HG02870 (cell line): ENCODE results near the gene LY86.

Source experiments
- ATAC-seq: cut with Tn5 transposase; IDR thresholded peaks from one replicate; pipeline ENCODE4 v1.9.1; 2021; ENCODE audit warnings: mild to moderate bottlenecking, moderate library complexity; ENCODE audit not compliant: unreplicated experiment

LY86 gene

DNA sequence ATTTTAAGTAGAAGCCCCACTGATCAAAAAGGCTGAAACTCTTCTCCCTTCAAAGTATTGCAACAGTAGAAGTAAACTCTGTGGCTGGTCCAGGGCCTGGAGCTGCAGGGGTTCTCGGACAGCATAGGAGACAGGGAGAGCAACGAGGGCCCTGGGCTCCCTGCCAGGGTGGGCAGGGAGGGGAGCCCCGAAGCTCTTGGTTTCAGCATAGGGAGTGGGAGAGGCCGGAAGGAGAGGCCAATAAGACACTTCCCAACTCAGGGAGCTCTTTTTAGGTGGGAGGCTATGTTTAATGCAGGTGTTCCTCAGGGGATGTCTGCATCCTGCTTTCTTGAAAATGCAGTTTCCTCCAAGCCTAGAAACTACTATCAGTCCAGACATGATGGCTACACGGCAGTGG is 91.1 kb downstream of the LY86 start:
- ATAC-seq = no peak

GRCh38 chr6:6680526-6680925 is 92.0 kb downstream of the LY86 start:
- ATAC-seq = no peak

- no peak for ATAC-seq
These were observed 92.7 kb downstream of the LY86 start for GRCh38 chr6:6681075-6681849.

- ATAC-seq = no peak
These were observed 93.7 kb downstream of the LY86 start for GRCh38 chr6:6682225-6682624.

GRCh38 chr6:6683969-6684833 is 95.7 kb downstream of the LY86 start:
- ATAC-seq = peak; percentile 93

DNA sequence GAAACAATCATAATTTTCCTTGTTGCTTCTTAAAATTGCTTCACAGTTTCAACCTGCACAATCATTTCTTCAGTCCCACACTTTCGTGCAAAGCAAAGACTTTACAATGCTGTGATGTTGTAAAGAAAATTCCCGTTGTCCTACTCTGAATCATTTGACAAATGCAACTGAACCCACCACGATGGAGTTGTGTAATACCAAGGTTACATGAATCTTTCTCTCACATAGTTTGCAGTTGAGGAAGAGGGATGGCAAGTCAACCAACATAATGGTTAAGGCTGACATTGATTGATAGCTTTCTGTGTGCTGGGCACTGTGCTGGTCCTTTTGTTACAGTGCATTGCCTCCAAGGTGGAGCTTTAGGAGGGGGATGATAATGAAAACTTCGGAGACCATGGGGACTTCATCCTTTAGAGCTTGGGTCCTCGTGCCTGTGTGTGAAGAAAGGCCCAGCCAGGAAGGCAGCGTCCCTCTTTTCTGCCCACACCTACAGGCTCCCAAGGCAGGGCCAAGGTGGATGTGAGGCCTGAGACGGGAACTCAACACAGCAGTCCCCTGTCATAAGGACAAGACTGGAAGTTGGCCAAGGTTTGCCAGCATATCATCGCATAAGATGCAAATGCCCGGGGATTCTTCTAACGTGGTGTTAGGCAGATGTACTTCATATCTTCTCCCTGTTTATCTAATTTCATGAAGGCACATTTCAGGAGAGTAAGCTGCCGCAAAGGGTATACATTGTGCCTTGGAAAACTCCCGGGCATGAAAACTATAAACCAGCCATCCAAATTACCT is 96.9 kb downstream of the LY86 start:
- no peak for ATAC-seq

DNA sequence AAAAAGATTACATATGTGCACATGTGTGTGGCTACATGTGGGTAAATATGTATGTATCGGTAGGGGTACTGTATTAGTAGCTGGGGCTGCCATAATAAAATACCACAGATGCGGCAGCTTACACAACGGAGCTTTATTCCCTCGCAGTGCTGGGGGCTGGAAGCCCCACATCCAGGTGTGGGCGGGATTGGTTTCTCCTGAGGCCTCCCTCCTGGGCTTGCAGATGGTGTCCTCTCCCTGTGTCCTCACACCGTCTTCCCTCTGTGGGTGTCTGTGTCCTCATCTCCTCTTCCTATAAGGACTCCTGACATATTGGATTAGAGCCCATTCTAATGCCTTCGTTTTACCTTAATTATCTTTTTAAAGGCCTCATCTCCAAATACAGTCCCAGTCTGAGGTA is 97.7 kb downstream of the LY86 start:
- no peak for ATAC-seq

- ATAC-seq = no peak
These were observed 98.5 kb downstream of the LY86 start for GRCh38 chr6:6686748-6687601.

GRCh38 chr6:6688283-6688682 is 99.8 kb downstream of the LY86 start:
- ATAC-seq = no peak

- ATAC-seq = no peak
These were observed 100.4 kb downstream of the LY86 start for GRCh38 chr6:6688951-6689350.

- ATAC-seq = no peak
These were observed 101.1 kb downstream of the LY86 start for GRCh38 chr6:6689400-6690143.

- ATAC-seq = no peak
These were observed 101.6 kb downstream of the LY86 start for GRCh38 chr6:6690144-6690483.

GRCh38 chr6:6694368-6694780 is 105.9 kb downstream of the LY86 start:
- no peak for ATAC-seq

- ATAC-seq = no peak
These were observed 106.5 kb downstream of the LY86 start for GRCh38 chr6:6694825-6695624.

DNA sequence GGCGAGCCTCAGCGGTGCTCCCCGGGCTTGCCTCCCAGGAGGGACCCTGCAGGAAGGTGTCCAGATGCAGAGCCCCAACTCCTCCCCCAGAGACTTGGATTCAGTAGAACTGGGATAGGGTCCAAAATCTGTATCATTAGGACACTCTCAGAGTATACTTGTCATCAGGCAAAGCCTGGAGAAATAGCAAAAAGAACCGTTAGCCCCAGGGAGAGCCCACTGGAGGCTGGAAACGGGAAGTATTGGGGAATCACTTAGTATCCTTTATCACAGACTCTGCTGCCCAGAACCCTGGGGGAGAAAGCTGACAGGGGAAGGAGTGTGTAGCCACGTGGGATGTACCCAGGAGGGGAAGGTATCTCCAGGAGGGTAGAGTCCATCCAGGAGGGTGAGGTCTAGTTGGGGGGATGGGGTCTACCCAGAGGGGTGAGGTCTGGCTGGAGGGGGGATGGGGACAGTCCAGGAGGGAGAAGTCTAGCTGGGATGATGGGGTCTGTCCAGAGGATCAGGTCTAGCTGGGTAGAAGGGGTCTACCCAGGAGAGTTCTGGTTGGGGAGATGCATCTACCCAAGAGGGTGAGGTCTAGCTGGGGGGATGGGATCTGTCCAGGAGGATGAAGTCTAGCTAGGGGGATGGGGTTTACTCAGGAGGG is 107.2 kb downstream of the LY86 start:
- ATAC-seq = no peak

GRCh38 chr6:6696867-6697531 is 108.5 kb downstream of the LY86 start:
- no peak for ATAC-seq

DNA sequence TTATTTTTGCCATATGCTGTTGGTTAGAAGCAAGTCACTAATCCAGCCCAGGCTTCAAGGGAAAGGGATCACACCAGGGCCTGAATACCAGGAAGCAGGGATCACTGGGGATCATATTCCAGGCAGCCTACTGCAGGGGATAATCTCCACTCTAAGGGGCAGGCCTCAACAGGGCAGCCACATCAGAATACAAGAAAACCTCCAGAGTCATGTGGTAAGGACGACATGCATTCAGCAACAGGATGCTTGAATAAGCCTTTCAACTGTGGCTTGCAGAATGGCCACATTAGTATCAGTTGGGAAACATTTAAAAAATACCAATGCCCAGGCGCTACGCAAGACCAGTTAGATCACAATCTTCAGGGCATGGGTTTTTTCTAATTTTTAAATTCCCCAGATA is 109.1 kb downstream of the LY86 start:
- ATAC-seq = no peak

DNA sequence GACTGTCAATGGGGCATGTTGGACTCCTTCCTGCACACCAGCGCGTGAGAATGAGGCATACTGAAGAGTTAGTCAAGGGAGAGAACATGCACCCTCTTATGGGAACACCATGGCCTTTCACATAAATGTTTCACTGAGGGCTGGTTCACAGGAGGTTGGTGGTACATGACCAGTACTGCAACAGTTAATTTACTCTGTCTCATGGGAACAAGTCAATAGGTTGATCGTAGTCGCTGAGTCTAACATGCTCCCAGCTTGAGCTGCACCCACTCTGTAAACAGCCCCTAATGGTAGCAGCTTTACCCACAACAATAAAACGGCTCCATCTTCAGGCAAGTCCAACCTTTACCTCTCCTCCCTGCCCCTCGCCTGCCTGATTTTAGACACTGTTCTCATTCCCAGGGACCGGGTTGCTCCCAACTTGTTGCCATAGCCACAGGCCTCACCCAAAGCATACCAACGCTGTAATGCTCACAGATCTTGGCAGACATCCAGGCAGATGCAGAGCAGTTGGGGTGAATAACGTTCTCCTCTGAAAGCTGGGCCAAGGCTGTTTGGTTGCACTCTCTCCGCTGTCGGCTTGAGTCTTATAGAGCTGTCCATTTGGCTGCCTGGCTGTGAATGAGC is 111.3 kb downstream of the LY86 start:
- ATAC-seq = no peak
